Renal pelvis (tissue), 4 donors: ENCODE data around the gene AGPAT4. TPM values are rescaled to one million over a fixed set of nuclear protein-coding genes. Genes with fewer than 3 reads are reported as not detected.

Experiments
- DNase-seq: peaks from one replicate; pipeline ENCODE4 v3.0.0-alpha.2; 2013
- polyA plus RNA-seq, 3 donors: library from polyadenylated mRNA; unstranded; fragments of 120-200 nt; gene quantifications; one replicate each; pipeline ENCODE4 v1.2.1, GENCODE V29; 2013; ENCODE audit not compliant: insufficient read length in 3 of 3

AGPAT4 gene
- polyA plus RNA-seq, 3 donors = 18.5 to 26.8 (median 22.7) TPM

DNA sequence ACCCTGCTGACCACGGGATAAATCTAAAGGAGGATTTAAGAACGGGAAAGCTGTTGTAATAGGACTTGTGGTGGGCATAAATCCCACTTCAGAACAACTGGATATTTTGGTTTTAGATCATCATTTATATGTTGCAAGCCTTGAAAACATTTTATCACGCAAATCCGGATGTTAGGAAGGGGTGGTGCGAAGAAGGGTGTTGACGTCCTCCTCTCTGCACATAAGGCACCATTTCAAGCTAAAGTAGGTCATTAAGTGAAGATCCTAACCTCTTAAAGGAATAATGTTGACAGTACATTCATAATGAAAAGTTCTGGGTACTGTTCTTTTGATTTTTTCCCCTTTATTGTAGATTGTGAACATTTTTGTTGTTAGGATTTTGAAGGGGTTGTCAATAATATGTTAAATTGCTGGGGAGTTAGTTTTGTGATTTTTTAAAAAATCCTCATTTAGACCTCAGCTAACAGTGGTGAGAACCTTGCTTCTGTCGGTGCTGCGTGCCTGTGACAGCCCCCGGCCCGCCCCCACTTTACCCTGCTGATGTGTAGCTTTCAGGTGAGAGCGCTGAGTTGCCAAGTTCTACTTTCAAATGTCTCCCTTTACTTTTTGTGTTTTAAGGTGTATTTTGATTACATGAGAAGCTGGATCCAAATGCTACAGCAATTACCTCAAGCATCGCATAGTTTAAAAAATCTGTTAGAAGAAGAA lies 193.4 kb downstream of the AGPAT4 start:
- DNase-seq = no peak
